ENCODE data around the gene APLNR.

APLNR gene

DNA sequence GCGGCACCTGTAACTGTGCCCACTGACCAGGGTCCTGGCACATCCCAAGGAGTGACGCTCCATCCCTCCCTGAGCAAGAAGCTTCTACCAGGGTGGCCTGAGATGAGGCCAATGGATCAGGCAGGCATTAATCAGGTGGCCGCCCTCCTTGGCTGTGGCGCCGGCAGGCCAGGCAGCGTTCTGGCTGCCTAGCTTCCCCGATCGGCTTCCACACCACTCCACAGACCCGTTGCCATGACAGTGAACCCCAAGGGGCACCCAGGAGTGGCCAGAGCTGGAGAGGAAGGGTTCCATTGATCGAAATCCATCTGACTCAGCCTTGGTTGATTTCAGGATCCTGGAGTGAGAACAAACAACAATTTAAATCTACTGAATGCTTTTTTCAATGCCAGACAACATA is 34.8 kb downstream of the APLNR start:
- in situ Hi-C loops (cut with HindIII; ENCODE audit: low sequenced_read_pairs), result no loop called here
- TF ChIP-seq, protein P1, sequence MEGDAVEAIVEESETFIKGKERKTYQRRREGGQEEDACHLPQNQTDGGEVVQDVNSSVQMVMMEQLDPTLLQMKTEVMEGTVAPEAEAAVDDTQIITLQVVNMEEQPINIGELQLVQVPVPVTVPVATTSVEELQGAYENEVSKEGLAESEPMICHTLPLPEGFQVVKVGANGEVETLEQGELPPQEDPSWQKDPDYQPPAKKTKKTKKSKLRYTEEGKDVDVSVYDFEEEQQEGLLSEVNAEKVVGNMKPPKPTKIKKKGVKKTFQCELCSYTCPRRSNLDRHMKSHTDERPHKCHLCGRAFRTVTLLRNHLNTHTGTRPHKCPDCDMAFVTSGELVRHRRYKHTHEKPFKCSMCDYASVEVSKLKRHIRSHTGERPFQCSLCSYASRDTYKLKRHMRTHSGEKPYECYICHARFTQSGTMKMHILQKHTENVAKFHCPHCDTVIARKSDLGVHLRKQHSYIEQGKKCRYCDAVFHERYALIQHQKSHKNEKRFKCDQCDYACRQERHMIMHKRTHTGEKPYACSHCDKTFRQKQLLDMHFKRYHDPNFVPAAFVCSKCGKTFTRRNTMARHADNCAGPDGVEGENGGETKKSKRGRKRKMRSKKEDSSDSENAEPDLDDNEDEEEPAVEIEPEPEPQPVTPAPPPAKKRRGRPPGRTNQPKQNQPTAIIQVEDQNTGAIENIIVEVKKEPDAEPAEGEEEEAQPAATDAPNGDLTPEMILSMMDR (IDR thresholded peaks at IDR 0.05; ENCODE audit: low read depth, low read length), result no peak
- H3K4me3 ChIP-seq (ENCODE audit: low read depth, low read length), result no peak overlapping the region
- no peak for DNase-seq (ENCODE audit: low read depth, low spot score)

DNA sequence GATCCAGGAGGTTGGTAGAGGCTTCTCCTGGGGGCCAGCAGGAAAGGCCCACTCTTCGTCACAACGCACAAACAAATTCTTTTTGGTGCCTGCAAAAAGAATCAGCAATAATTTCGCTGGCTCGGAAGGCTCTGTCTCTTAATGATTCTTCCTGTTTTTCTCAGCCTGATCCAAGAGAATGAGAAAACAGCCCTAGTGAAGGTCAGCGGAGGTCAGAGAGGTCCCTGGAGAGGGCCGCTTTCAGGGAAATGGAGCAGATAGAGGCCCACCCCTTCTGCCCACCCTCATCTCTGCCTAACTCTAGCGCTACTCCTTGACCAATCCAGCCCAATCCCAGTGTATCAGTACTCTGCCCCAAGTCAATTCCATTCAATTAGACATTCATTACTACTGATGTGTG is 36.1 kb downstream of the APLNR start:
- no peak overlapping the region for H3K4me3 ChIP-seq (ENCODE audit: low read depth, low read length)
- in situ Hi-C loops (cut with HindIII; ENCODE audit: low sequenced_read_pairs), result no loop called here
- no peak for DNase-seq (ENCODE audit: low read depth, low spot score)
- TF ChIP-seq, protein P1 (IDR thresholded peaks at IDR 0.05; ENCODE audit: low read depth, low read length), result no peak

DNA sequence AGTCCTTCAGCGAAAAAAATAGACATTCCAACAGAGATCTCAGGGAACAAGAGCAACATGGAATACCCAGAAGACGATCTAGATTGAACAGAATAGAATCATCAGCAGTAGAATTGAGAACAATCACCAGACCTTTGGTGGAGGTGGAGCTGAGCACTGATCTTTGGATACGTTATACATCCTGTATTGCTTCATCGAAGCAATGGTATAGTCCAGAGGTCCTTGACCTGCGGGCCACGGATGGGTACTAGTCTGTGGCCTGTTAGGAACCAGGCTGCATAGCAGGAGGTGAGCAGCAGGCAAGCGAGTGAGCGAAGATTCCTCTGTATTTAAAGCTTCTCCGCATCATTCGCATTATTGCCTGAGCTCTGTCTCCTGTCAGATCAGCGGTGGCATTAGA is 37.7 kb downstream of the APLNR start:
- in situ Hi-C loops (cut with HindIII; ENCODE audit: low sequenced_read_pairs), result no loop called here
- no peak overlapping the region for H3K4me3 ChIP-seq (ENCODE audit: low read depth, low read length)
- no peak for DNase-seq (ENCODE audit: low read depth, low spot score)
- TF ChIP-seq, protein P1 (IDR thresholded peaks at IDR 0.05; ENCODE audit: low read depth, low read length), result no peak

DNA sequence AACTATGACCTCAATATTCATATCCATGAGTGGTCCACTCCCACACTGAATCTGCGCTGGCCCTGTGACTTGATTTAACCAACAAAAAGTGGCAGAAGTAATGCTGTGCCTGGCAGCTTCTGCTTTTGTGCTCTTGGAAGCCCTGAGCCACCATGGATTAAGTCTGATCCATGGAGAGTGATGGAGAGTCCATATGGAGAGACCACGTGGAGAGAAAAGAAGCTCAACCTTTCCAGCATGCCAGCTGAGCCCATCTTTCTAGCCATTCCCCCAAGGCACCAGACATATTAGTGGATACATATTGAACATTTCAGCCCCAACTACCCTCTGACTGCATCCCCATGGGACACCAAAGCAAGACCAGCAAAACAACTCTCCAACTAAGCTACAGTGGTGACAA is 39.3 kb downstream of the APLNR start:
- no peak overlapping the region for H3K4me3 ChIP-seq (ENCODE audit: low read depth, low read length)
- TF ChIP-seq, protein P1 (IDR thresholded peaks at IDR 0.05; ENCODE audit: low read depth, low read length), result no peak
- no peak for DNase-seq (ENCODE audit: low read depth, low spot score)
- in situ Hi-C loops (cut with HindIII; ENCODE audit: low sequenced_read_pairs), result no loop called here

DNA sequence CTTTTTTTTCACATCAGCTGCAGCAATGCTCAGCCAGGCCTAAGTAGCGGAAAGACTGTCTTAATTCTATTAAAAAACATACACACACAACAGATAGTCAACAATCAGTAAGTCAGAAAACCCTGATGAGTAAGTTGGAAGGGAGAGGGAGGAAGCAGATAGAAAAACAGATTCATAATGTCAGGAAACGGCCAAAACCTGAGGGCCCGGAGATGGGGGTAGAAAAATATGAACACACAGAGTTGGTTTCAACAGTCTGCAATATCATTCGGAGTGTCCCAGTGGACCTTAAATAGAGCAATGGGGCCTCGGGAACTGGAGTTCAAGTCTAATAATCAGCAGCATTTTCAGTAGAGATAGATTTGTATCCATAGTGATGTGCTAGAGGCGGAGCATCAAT is 40.5 kb downstream of the APLNR start:
- TF ChIP-seq, protein P1 (IDR thresholded peaks at IDR 0.05; ENCODE audit: low read depth, low read length), result no peak
- in situ Hi-C loops (cut with HindIII; ENCODE audit: low sequenced_read_pairs), result no loop called here
- DNase-seq (ENCODE audit: low read depth, low spot score), result no peak
- no peak overlapping the region for H3K4me3 ChIP-seq (ENCODE audit: low read depth, low read length)

DNA sequence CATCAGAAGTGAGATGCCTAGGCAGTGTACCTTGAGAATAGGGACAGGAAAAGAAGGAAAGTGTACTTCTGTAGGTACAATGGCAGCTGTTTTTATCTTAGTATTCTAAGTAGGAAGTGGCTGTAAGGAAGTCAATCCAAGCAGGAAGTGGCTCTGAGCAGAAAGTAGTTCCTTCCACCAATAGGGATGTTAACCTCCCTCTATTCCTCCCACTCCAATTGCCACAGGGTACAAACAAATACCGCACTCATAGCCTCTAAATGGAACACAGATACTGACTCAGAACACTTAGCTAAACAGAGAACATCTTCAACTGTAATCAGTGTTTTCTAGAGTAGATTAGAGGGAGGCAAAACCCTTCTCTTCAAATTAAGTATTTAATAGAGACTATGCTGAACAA is 44.7 kb downstream of the APLNR start:
- H3K4me3 ChIP-seq (ENCODE audit: low read depth, low read length), result no peak overlapping the region
- in situ Hi-C loops (cut with HindIII; ENCODE audit: low sequenced_read_pairs), result no loop called here
- TF ChIP-seq, protein P1 (IDR thresholded peaks at IDR 0.05; ENCODE audit: low read depth, low read length), result no peak

More for the DNA sequence above, 44.7 kb downstream of the APLNR start:
- DNase-seq (ENCODE audit: low read depth, low spot score), result no peak

Measured in astrocyte of the spinal cord (primary cell).